A673 (cell line): ENCODE results near the gene UTP3.

Source experiments
- CTCF ChIP-seq: fragments of 300-800, 200-600 bp; sonication (generic); conservative IDR thresholded peaks from 2 replicates; pipeline ENCODE4 v1.5.1; 2017; ENCODE audit warnings: low read depth, mild to moderate bottlenecking, antibody characterized with exemption, low read length, moderate library complexity, mixed read lengths
- EZH2 ChIP-seq: fragments of 200-600 bp; sonication (generic); IDR thresholded peaks from 2 replicates; pipeline ENCODE4 v1.6.1; 2017; ENCODE audit warnings: borderline replicate concordance, low read depth, mild to moderate bottlenecking, mixed read lengths, antibody characterized with exemption, low read length; ENCODE audit not compliant: poor library complexity, severe bottlenecking

GRCh38 chr4:70705183-70706043 lies 17.1 kb downstream of the UTP3 start:
- no peak for TF ChIP-seq CTCF
- TF ChIP-seq EZH2, result no peak
